ENCODE results near the gene TMCO5A.

The TMCO5A gene

GRCh38 chr15:37967788-37968187 is 33.3 kb downstream of the TMCO5A start:
- DNase-seq (ENCODE audit: low read depth in 2 of 3, low spot score in 2 of 3): no peak

GRCh38 chr15:37973856-37974255 is 39.4 kb downstream of the TMCO5A start:
- no peak for DNase-seq (ENCODE audit: low read depth in 2 of 3, low spot score in 2 of 3)

- DNase-seq (ENCODE audit: low read depth in 2 of 3, low spot score in 2 of 3): no peak
These were observed 43.8 kb downstream of the TMCO5A start for GRCh38 chr15:37978231-37978630.

GRCh38 chr15:37979671-37980409 is 45.4 kb downstream of the TMCO5A start:
- no peak for DNase-seq (ENCODE audit: low read depth in 2 of 3, low spot score in 2 of 3)

- no peak for DNase-seq (ENCODE audit: low read depth in 2 of 3, low spot score in 2 of 3)
These were observed 46.8 kb downstream of the TMCO5A start for GRCh38 chr15:37981201-37981600.

GRCh38 chr15:37981775-37982174 is 47.3 kb downstream of the TMCO5A start:
- no peak for DNase-seq (ENCODE audit: low read depth in 2 of 3, low spot score in 2 of 3)

- DNase-seq (ENCODE audit: low read depth in 2 of 3, low spot score in 2 of 3): no peak
These were observed 49.9 kb downstream of the TMCO5A start for GRCh38 chr15:37984368-37984767.

- no peak for DNase-seq (ENCODE audit: low read depth in 2 of 3, low spot score in 2 of 3)
These were observed 61.3 kb downstream of the TMCO5A start for GRCh38 chr15:37995461-37996347.
